HL-60 (cell line): ENCODE results near the gene RGMB.
A peak's percentile ranks its signal among the peaks of the same experiment; 100 is the strongest.

ENCODE experiments used
- DNase-seq, 2 experiments: peaks; one replicate each; pipeline ENCODE4 v3.0.0-alpha.2; 2010 to 2020; ENCODE audit warnings: low read depth in 1 of 2, low spot score in 1 of 2
- H3K27ac ChIP-seq: fragments of 250-450 bp; sonication (Bioruptor Pico); replicated peaks from 2 replicates; pipeline ENCODE4 v1.5.1; 2020; ENCODE audit warnings: mild to moderate bottlenecking, moderate library complexity
- H3K27me3 ChIP-seq: fragments of 250-450 bp; sonication (Bioruptor Pico); 2 replicates; pipeline ENCODE4 v1.5.1; 2021; ENCODE audit warnings: mild to moderate bottlenecking, moderate library complexity; ENCODE audit not compliant: insufficient read depth, poor library complexity, severe bottlenecking
- H3K4me3 ChIP-seq: replicated peaks from 2 replicates; pipeline ENCODE4 v1.5.1; 2011; ENCODE audit warnings: mild to moderate bottlenecking, control low read depth, low read length; ENCODE audit not compliant: insufficient read depth
- CTCF ChIP-seq: IDR thresholded peaks from one replicate; pipeline ENCODE4 v1.5.1; 2011; ENCODE audit warnings: low read length, control low read depth, inconsistent platforms; ENCODE audit not compliant: insufficient read depth
- GABPA ChIP-seq: IDR thresholded peaks from 2 replicates; pipeline ENCODE4 v1.6.1; 2012; ENCODE audit warnings: low read depth
- POLR2AphosphoS5 ChIP-seq: IDR thresholded peaks from 2 replicates; pipeline ENCODE4 v1.6.1; 2012; ENCODE audit warnings: low read depth
- REST ChIP-seq: IDR thresholded peaks from 2 replicates; pipeline ENCODE4 v1.6.1; 2012; ENCODE audit warnings: low read depth; ENCODE audit not compliant: insufficient replicate concordance
- SPI1 ChIP-seq: IDR thresholded peaks from 2 replicates; pipeline ENCODE4 v1.6.1; 2012; ENCODE audit warnings: low read depth, mild to moderate bottlenecking, borderline replicate concordance

RGMB gene

GRCh38 chr5:98770911-98771322 is 2.5 kb upstream of the RGMB start:
- no peak for TF ChIP-seq POLR2AphosphoS5
- no peak for TF ChIP-seq CTCF
- TF ChIP-seq GABPA: no peak
- no peak for TF ChIP-seq REST
- TF ChIP-seq SPI1: no peak
- no peak for DNase-seq
- peaks cover 24% of the 10 kb centered on the region for H3K27me3 ChIP-seq
- H3K4me3 ChIP-seq: peak overlapping the region; percentile 35
- no peak overlapping the region for H3K27ac ChIP-seq

- Histone ChIP-seq H3K27ac (no peak overlapping the region), H3K4me3 (peak overlapping the region; percentile 35), H3K27me3 (peaks cover 24% of the 10 kb centered on the region)
- peak in 1 of 2 experiments; percentile 43 for DNase-seq
- no peak for TF ChIP-seq SPI1
- TF ChIP-seq CTCF: peak; percentile 34
Observed at GRCh38 chr5:98771382-98772109, 1.9 kb upstream of the RGMB start.

GRCh38 chr5:98772415-98773213 is 849 bp upstream of the RGMB start:
- Histone ChIP-seq H3K27me3 (peaks cover 24% of the 10 kb centered on the region), H3K27ac (no peak overlapping the region), H3K4me3 (no peak overlapping the region)
- TF ChIP-seq POLR2AphosphoS5 (no peak), CTCF (no peak), REST (no peak)
- DNase-seq: no peak
